K562 (cell line): ENCODE data around the gene TYMP. TPM values are rescaled to one million over a fixed set of nuclear protein-coding genes. Genes with fewer than 3 reads are reported as not detected.
A peak's percentile ranks its signal among the peaks of the same experiment; 100 is the strongest.

Experiments
- ATAC-seq: fragments of 200-7000 bp; cut with Tn5 transposase; 3 replicates; pipeline ENCODE4 v1.9.1; 2020; ENCODE audit warnings: moderate library complexity
- BruUV-seq: library from RNA; stranded (reverse); fragments of 400-500 nt; replicated peaks from 2 replicates; lab custom pipeline; 2021; lab: Mats Ljungman, UMichigan
- CTCF ChIA-PET: fragments of 300-600 bp; formaldehyde crosslinking; extraction: SDS; loops from one replicate; lab custom pipeline; 2021; ENCODE audit warnings: low intra/inter-chr PET ratio; lab: Yijun Ruan, JAX
- POLR2A ChIA-PET: fragments of 300-600, 350-650 bp; sonication (Branson Sonifier 250); formaldehyde crosslinking; extraction: SDS; loops from one replicate; lab custom pipeline; 2021; ENCODE audit warnings: antibody characterized with exemption, inconsistent platforms; lab: Yijun Ruan, JAX
- DNase-seq, 4 experiments: peaks; one replicate each; pipeline versions ENCODE4 v3.0.0 to v3.0.0-alpha.2; 2011 to 2018; ENCODE audit warnings: low spot score in 3 of 4, mixed read lengths in 3 of 4; ENCODE audit errors: extremely low read depth in 1 of 4
- FAIRE-seq: peaks from 2 replicates; lab custom pipeline; 2011; peaks lifted over from hg19 to GRCh38; lab: Jason Lieb, UNC
- H2AFZ ChIP-seq: 2 replicates; pipeline ENCODE4 v1.6.0; 2011; ENCODE audit warnings: low read depth, low read length, control low read depth, inconsistent platforms
- H3K27ac ChIP-seq: fragments of 200-600 bp; 3 replicates; pipeline ENCODE4 v1.8.0; 2011; ENCODE audit warnings: low read depth, mild to moderate bottlenecking, control low read depth, inconsistent platforms, low read length, moderate library complexity, mixed read lengths; ENCODE audit errors: extremely low read depth
- H3K27me3 ChIP-seq, 2 experiments: fragments of 300-600 bp in 1 of 2; 2 replicates in 1 of 2; 3 replicates in 1 of 2; pipeline versions ENCODE4 v1.6.0 to v1.8.0; 2011; ENCODE audit warnings: inconsistent platforms in 2 of 2, low read length in 2 of 2, mild to moderate bottlenecking in 1 of 2, mixed read lengths in 1 of 2, moderate library complexity in 1 of 2; ENCODE audit not compliant: control insufficient read depth in 2 of 2, insufficient read depth in 2 of 2
- H3K36me3 ChIP-seq: fragments of 300-600 bp; 3 replicates; pipeline ENCODE4 v1.8.0; 2011; ENCODE audit warnings: mild to moderate bottlenecking, low read length, inconsistent platforms; ENCODE audit not compliant: control insufficient read depth, insufficient read depth
- H3K4me1 ChIP-seq, 2 experiments: fragments of 200-600 bp in 1 of 2; replicated peaks in 1 of 2; 2 replicates in 1 of 2; 3 replicates in 1 of 2; pipeline versions ENCODE4 v1.5.1 to v1.8.0; 2011; ENCODE audit warnings: inconsistent platforms in 2 of 2, low read length in 2 of 2, mild to moderate bottlenecking in 1 of 2, mixed read lengths in 1 of 2, moderate library complexity in 1 of 2; ENCODE audit not compliant: control insufficient read depth in 2 of 2, insufficient read depth in 2 of 2
- H3K4me2 ChIP-seq: 2 replicates; pipeline ENCODE4 v1.6.1; 2011; ENCODE audit warnings: low read length, control low read depth, inconsistent platforms, mixed read lengths; ENCODE audit not compliant: insufficient read depth
- H3K4me3 ChIP-seq: fragments of 200-600 bp; sonication (generic), shearing (Covaris generic); 2 replicates; pipeline ENCODE4 v1.5.1; 2016; ENCODE audit warnings: control low read depth, inconsistent platforms
- H3K79me2 ChIP-seq: fragments of 200-600 bp; 3 replicates; pipeline ENCODE4 v1.8.0; 2011; ENCODE audit warnings: low read length, inconsistent platforms; ENCODE audit not compliant: control insufficient read depth, insufficient read depth
- H3K9ac ChIP-seq, 2 experiments: 2 replicates each; pipeline versions ENCODE4 v1.6.0 to v1.6.1; 2011; ENCODE audit warnings: low read depth in 2 of 2, low read length in 2 of 2, control low read depth in 1 of 2, inconsistent platforms in 1 of 2, mild to moderate bottlenecking in 1 of 2, mixed read lengths in 1 of 2; ENCODE audit not compliant: insufficient read depth in 1 of 2
- H3K9me1 ChIP-seq: one replicate; pipeline ENCODE4 v1.6.0; 2011; ENCODE audit warnings: inconsistent platforms, mild to moderate bottlenecking, low read length, moderate library complexity; ENCODE audit not compliant: control insufficient read depth, insufficient read depth
- H3K9me3 ChIP-seq: replicated peaks from 2 replicates; pipeline ENCODE4 v1.5.1; 2011; ENCODE audit warnings: low read depth, low read length, inconsistent platforms; ENCODE audit not compliant: control insufficient read depth, insufficient read depth
- H4K20me1 ChIP-seq: replicated peaks from 2 replicates; pipeline ENCODE4 v1.6.1; 2011; ENCODE audit warnings: low read length, inconsistent platforms, mixed read lengths; ENCODE audit not compliant: control insufficient read depth, insufficient read depth
- ATF7 ChIP-seq: fragments of 450-650 bp; IDR thresholded peaks from 2 replicates; pipeline ENCODE4 v1.7.1; 2014; ENCODE audit warnings: mild to moderate bottlenecking, moderate library complexity
- CHD1 ChIP-seq: fragments of 200-600 bp; sonication (generic); IDR thresholded peaks from one replicate; pipeline ENCODE4 v1.6.1; 2012; ENCODE audit warnings: mild to moderate bottlenecking, moderate library complexity, low read length, inconsistent platforms
- E2F6 ChIP-seq, 2 experiments: IDR thresholded peaks; 2 replicates each; pipeline ENCODE4 v1.6.1; 2011; ENCODE audit warnings: borderline replicate concordance in 1 of 2, control low read depth in 1 of 2, low read depth in 1 of 2, low read length in 1 of 2, mild to moderate bottlenecking in 1 of 2, mixed read lengths in 1 of 2, moderate library complexity in 1 of 2; ENCODE audit not compliant: insufficient read depth in 1 of 2, insufficient read length in 1 of 2, poor library complexity in 1 of 2, severe bottlenecking in 1 of 2; ENCODE audit errors: extremely low read depth in 1 of 2
- HDAC1 ChIP-seq, 2 experiments: fragments of 450-650 bp; IDR thresholded peaks; 2 replicates each; pipeline ENCODE4 v1.6.1; 2016 to 2017; ENCODE audit warnings: inconsistent platforms in 1 of 2, mild to moderate bottlenecking in 1 of 2, moderate library complexity in 1 of 2
- KLF1 ChIP-seq: fragments of 450-650 bp; IDR thresholded peaks from 2 replicates; pipeline ENCODE4 v1.6.1; 2016; ENCODE audit warnings: missing genetic modification characterization, missing compliant biosample characterization
- MAZ ChIP-seq, 2 experiments: fragments of 450-650 bp in 1 of 2; sonication (generic) in 1 of 2; formaldehyde crosslinking; IDR thresholded peaks in 1 of 2; conservative IDR thresholded peaks in 1 of 2; 2 replicates each; pipeline versions ENCODE4 v1.4.0 to v1.5.0; 2020; ENCODE audit warnings: mild to moderate bottlenecking in 1 of 2, missing genetic modification reagents in 1 of 2
- PHF8 ChIP-seq: fragments of 200-600 bp; sonication (generic); IDR thresholded peaks from 2 replicates; pipeline ENCODE4 v1.6.1; 2012; ENCODE audit warnings: mixed run types, mild to moderate bottlenecking, inconsistent platforms, low read length, moderate library complexity, borderline replicate concordance
- SP1 ChIP-seq: sonication (generic); formaldehyde crosslinking; IDR thresholded peaks from 2 replicates; pipeline ENCODE4 v1.8.1; 2022; ENCODE audit warnings: mild to moderate bottlenecking, missing genetic modification reagents
- WGBS: fragments of 100-300 bp; shearing (Covaris generic); methylation state at CpG from one replicate; pipeline ENCODE4 v1.1.6; 2016; ENCODE audit warnings: low coverage, mixed read lengths; ENCODE audit not compliant: insufficient coverage; ENCODE audit errors: missing lambda C conversion rate; 5-methylcytosine and 5-hydroxymethylcytosine counted together
- in situ Hi-C: fragments of 300-500 bp; cut with MboI; formaldehyde crosslinking; loops from 4 replicates; pipeline ENCODE4 v1.15.0; 2018; ENCODE audit warnings: inconsistent platforms, mixed read lengths
- intact Hi-C: fragments of 100-400 bp; cut with micrococcal nuclease; formaldehyde crosslinking; loops from 2 replicates; pipeline ENCODE4 v1.14.2; 2022
- polyA plus RNA-seq, 8 experiments: library from polyadenylated mRNA; depleted of rRNA in 4 of 8; stranded (reverse) in 5 of 8; unstranded in 3 of 8; fragments of >200 nt; fragmentation: Nextera tagmentation in 2 of 8; fragmentation: Illumina TruSeq in 1 of 8; extraction: Ambion mirVana in 2 of 8; extraction: Trizol in 1 of 8; gene quantifications; 2 replicates each; pipeline versions ENCODE4 v1.2.1 to v1.2.3, GENCODE V29; 2011 to 2014; ENCODE audit warnings: inconsistent platforms in 1 of 8, missing spikeins in 1 of 8
- total RNA-seq, 7 experiments: library from RNA; depleted of rRNA in 6 of 7; stranded (reverse); fragments of >200 nt in 6 of 7; fragmentation: Illumina TruSeq in 2 of 7; extraction: Trizol in 2 of 7; gene quantifications; 2 replicates each; pipeline versions ENCODE4 v1.2.1 to v1.2.3, GENCODE V29; 2011 to 2021; ENCODE audit warnings: low replicate concordance in 1 of 7

Gene TYMP
- total and polyA plus RNA-seq, 9 of the 15 experiments (the other 6 are each of a cell fraction or from before 2014, with no cell fraction given) = 0.03 to 4.0 (median 2.4) TPM; not detected in 4

- TF ChIP-seq MAZ (CRISPR knock-in tag; conservative IDR thresholded peaks at IDR 0.05 in 1 of 2, IDR thresholded peaks at IDR 0.05 in 1 of 2) = 0 out of 4 replicates have a peak, but pooled peaks of 1 of the 2 experiments have one; percentile 12
- TF ChIP-seq HDAC1 (IDR thresholded peaks at IDR 0.05) = peak in 1 of 2 experiments; percentile 74; a peak in 2 of 4 replicates
- TF ChIP-seq KLF1 (tag) = no peak
- TF ChIP-seq PHF8 = peak; percentile 70; the same call in 1 of the 2 replicates
- peak in 1 of 2 experiments; percentile 18 for TF ChIP-seq E2F6 (IDR thresholded peaks at IDR 0.05; ENCODE audit: borderline replicate concordance in 1 of 2, extremely low read depth in 1 of 2, insufficient read depth in 1 of 2, insufficient read length in 1 of 2, low read depth in 1 of 2, low read length in 1 of 2, poor library complexity in 1 of 2, severe bottlenecking in 1 of 2)
Observed at GRCh38 chr22:50507421-50507990, 22.3 kb downstream of the TYMP start, which contains the start of gene LMF2 (continued).

DNA sequence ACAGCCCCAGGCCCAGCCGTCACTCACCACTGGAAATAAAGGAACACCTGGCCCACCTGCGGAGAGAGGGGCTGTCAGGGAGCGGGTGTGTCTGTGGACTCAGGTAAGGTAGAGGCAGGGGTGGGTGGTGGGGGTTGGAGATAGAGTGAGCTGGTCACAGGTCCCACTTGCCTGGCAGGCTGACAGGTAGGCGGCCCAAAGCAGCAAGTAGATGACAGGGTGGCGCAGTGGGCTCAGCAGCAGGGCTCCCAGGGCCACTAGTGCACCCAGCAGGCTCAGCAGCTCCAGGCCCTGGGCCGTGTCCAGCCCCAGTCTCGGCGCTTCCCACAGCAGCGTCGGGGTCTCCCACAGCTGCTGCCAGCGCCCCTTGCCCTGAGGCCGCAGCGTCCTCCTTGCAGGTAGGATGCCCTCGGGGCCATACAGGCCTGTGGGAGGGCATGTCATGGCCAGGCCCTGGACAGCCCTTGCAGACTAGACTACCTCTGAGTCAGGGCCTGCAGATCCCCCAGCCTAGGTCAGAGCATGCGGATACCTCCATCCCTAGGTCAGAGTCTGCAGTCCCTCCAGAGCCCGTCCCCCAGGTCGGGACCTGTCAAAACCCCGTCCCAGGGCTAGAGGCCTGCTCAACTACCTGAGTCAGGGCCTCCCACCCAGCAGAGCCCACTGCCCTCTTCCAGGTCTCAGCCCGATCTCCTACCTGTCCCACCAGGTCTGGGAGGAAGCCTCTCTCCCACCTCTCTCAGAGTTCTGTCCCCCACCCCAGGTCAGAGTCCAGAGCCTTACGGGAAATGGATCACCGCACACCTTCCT is 23.0 kb downstream of the TYMP start:
- TSS peak; percentile 75 for BruUV-seq
- H3K9ac ChIP-seq = peak overlapping the region; percentile 85 to 96
- DNase-seq (peak in 3 of 4 experiments; percentile 21 to 23 (median 21)), FAIRE-seq (no peak), ATAC-seq (peak; percentile 36)
- no peaks in the 10 kb centered on the region for H3K9me3 ChIP-seq
- H3K9me1 ChIP-seq = no peaks in the 10 kb centered on the region
- H3K27ac ChIP-seq = peak overlapping the region; percentile 74
- peaks cover 29% of the 10 kb centered on the region; the same call in 1 of the 3 replicates for H3K36me3 ChIP-seq
- H3K4me2 ChIP-seq = peak overlapping the region; percentile 91
- H3K4me1 ChIP-seq = peaks cover 0 to 27% of the 10 kb centered on the region in 2 experiments; a peak in 3 of 5 replicates
- H2AFZ ChIP-seq = peak overlapping the region; percentile 93
- in situ Hi-C loops (no loop called here), intact Hi-C loops (no loop called here)
- WGBS = 22% methylated on average over 6 of the region's 21 CpGs
- POLR2A ChIA-PET = interaction anchor here (0.6 to 5.7 kb wide), 3 partner anchors 10 to 317 kb away, joined by 3 to 65 read pairs (median 4); partner anchors contain the start of gene SCO2
- TF ChIP-seq ATF7 (no peak), CHD1 (peak; percentile 49), MAZ (CRISPR knock-in tag; conservative IDR thresholded peaks at IDR 0.05 in 1 of 2, IDR thresholded peaks at IDR 0.05 in 1 of 2) (0 out of 4 replicates have a peak, but pooled peaks of 1 of the 2 experiments have one; percentile 13), SP1 (CRISPR knock-in tag) (peak; percentile 25; the same call in 1 of the 2 replicates)
- no peaks in the 10 kb centered on the region for H4K20me1 ChIP-seq
- CTCF ChIA-PET = no interaction called here
- no peaks in the 10 kb centered on the region for H3K27me3 ChIP-seq
- H3K79me2 ChIP-seq = peaks cover 38% of the 10 kb centered on the region
- H3K4me3 ChIP-seq = peak overlapping the region; percentile 87
